DMS 273 (cell line): ENCODE measurements around the gene RABGAP1L.

Experiments
- DNase-seq: peaks from one replicate; lab custom pipeline; 2025; ENCODE audit not compliant: unreplicated experiment; lab: John Stamatoyannopoulos, UW

Gene RABGAP1L

GRCh38 chr1:174194461-174194860 is 35.1 kb downstream of the RABGAP1L start:
- DNase-seq: peak; percentile 25

- no peak for DNase-seq
Measured at GRCh38 chr1:174197088-174197487, 37.8 kb downstream of the RABGAP1L start.

GRCh38 chr1:174197547-174197946 is 38.2 kb downstream of the RABGAP1L start:
- no peak for DNase-seq

- no peak for DNase-seq
Measured at GRCh38 chr1:174198202-174198601, 38.9 kb downstream of the RABGAP1L start.

GRCh38 chr1:174200746-174201145 is 41.4 kb downstream of the RABGAP1L start:
- no peak for DNase-seq

- no peak for DNase-seq
Measured at GRCh38 chr1:174204697-174205308, 45.5 kb downstream of the RABGAP1L start.

- DNase-seq: no peak
Measured at GRCh38 chr1:174206148-174206836, 47.0 kb downstream of the RABGAP1L start.

- DNase-seq: no peak
Measured at GRCh38 chr1:174209347-174210187, 50.2 kb downstream of the RABGAP1L start.

- no peak for DNase-seq
Measured at GRCh38 chr1:174211486-174211885, 52.2 kb downstream of the RABGAP1L start.

- no peak for DNase-seq
Measured at GRCh38 chr1:174215766-174216165, 56.4 kb downstream of the RABGAP1L start.

- DNase-seq: peak; percentile 27
Measured at GRCh38 chr1:174217248-174217647, 57.9 kb downstream of the RABGAP1L start.

- peak; percentile 71 for DNase-seq
Measured at GRCh38 chr1:174217787-174218574, 58.7 kb downstream of the RABGAP1L start.

GRCh38 chr1:174218983-174219382 is 59.7 kb downstream of the RABGAP1L start:
- no peak for DNase-seq

GRCh38 chr1:174219606-174220370 is 60.5 kb downstream of the RABGAP1L start:
- no peak for DNase-seq

- no peak for DNase-seq
Measured at GRCh38 chr1:174221681-174222080, 62.4 kb downstream of the RABGAP1L start.

- DNase-seq: no peak
Measured at GRCh38 chr1:174222166-174222949, 63.0 kb downstream of the RABGAP1L start.

GRCh38 chr1:174224641-174225040 is 65.3 kb downstream of the RABGAP1L start:
- no peak for DNase-seq

- no peak for DNase-seq
Measured at GRCh38 chr1:174225499-174226204, 66.3 kb downstream of the RABGAP1L start.

- peak; percentile 12 for DNase-seq
Measured at GRCh38 chr1:174230399-174230798, 71.1 kb downstream of the RABGAP1L start.
